DMS79 treated with DMSO at 0.1 percent for 48 hours (cell line): ENCODE results near the gene WEE2.

Experiments used
- DNase-seq: peaks from one replicate; lab custom pipeline; 2025; lab: John Stamatoyannopoulos, UW

Gene WEE2

DNA sequence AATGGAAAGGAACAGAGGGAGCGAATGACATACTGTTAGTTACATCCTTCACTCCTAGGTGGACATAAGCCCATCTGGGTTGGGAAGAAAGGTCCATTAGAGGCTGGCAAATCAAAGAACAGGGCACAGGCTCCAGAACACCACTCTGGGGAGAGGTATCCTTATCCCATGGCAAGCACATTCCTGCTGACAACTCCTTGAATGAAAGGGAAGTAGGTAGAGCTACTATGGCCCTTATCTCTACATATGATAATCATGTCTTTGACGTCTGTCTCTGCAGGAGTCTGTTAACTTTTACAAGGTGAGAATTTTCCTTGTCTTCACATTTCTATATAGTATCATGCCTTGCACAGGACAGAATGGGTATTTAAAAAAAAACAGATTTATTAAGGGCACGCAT, 16.6 kb upstream of the WEE2 start:
- no peak for DNase-seq

DNA sequence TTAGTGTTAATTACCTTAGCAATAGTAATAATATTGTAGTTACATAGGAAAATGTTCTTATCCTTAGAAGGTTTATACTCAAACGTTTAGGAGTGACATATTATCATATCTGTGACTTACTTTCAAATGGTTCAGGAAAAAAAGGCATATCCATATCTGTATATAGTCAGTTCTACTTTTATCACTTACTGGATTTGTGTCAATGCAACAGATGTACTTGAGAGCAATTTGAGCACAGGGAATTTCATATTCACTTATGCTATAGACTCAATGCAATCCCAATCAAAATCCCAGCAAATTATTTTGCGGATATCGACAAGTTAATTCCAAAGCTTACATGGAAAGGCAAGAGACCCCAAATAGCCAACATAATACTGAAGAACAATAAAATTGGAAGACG, 16.2 kb upstream of the WEE2 start:
- DNase-seq = no peak

DNA sequence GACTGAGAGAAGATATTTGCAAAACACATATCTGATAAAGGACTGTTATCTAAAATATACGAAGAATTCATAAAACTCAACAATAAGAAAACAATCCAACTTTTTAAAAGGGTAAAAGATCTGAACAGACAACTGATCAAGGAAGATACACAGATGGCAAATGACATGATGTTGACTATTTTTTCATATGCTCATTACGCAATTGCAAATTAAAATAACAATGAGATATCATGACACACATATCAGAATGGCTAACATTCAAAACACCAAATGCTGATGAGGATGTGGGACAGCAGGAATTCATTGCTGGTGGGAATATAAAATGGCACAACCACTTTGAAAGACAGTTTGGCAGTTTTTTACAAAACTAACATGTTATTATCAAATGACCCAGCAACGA, 15.1 kb upstream of the WEE2 start:
- DNase-seq = no peak

DNA sequence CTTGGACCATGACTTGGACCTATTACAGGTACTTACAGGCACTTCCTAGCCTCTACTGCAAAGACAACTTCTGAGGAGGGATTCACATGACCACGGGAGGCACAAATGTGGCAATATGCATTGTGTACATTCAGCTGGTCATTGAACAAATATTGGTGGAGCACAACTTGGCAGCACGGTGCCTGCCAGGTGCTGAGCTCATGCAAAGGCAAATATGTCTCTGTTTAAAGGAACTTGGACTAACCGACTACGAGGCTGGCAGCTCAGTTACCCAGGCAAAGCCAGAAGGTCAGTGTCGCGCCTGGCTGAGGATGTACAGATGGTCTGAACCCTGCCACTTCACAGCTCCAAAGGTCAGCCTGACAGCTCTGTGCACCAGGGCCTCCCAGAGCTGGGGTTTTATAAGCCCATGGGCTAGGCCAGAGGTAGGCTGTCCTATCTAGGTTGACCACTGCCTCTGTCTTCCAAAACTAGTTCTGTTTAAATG, 12.3 kb upstream of the WEE2 start:
- DNase-seq = no peak

DNA sequence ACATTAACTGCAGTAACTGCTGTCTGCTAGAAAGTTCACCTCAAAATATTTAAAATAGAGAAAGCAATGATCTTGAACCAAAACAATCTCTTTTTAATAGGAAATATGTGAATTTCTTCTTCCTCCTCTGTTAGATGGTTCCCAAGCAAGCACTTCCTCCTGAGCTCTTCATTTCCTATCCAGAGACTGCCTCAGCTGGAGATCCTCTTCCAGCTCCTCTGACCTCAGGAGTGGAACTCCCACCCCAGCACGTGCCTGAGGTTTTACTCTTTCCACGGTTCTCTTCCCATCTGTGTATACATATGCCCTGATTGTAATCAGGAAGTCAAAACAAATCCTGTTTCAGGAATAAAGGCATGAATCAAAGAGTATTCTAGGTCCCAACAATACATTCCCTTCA, 11.8 kb upstream of the WEE2 start:
- no peak for DNase-seq

DNA sequence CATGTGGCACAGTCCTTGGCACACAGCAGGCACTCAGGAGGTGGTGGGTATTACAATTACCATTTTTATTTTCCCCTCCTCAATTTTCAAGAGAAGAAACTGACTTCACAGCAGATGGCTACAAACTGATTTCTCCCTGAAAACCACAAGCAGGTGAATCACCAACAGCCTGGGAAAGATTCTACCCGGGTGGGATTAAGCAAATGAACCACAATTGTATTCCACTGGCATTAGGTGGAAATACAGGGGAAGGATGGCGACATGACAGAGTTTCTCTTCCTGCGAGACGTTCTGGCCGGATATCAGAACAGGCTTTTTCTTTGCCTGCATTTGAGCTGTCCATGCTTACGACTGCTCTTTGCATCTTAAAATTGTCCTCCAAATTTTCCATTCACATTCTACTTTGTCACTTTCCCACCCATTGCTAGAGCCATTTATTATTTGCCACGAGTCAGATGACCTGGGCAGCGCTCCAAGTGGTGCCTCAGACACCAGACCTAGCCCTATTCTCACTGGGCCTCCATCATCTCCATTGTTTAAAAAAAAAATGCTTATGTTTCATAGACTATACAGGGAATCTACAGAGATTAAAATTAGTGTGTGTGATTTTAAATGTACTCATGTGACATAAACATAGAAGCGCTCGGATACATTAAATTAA, 10.8 kb upstream of the WEE2 start:
- DNase-seq = no peak

DNA sequence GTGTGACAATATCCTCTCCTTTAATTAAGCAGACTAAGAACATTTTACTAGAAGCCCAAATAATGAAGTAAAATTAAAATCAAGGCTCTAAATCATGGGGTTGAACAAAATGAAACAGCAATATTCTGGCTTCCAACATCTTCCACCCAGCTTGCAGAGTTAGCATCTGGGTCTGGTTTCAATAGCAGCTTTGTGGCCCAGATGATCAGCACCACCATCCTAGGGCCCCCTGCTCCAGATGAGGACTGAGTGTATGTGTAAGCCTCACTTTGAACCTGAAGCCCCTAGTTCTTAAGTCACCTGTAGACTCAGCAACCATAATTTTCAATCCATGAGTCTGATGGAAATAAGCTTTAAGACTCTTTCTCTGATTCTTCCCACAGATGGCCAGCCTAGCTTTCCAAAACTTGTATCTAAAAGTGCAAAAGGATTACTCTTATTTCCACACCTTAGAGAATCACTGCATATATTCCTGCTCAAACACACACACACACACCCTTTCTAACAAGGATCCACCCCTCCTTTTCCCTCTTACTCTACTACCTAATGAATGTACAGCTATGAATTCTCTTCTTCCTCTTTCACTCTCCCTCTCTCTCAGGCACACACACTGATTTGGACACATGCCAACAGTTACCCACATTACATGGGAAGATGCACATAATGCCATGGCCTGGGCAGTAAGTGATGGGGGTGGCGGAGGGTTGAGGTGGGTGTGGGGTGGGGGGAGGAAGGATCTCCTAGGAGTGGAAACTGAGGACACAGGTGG, 9.7 kb upstream of the WEE2 start:
- DNase-seq = no peak

DNA sequence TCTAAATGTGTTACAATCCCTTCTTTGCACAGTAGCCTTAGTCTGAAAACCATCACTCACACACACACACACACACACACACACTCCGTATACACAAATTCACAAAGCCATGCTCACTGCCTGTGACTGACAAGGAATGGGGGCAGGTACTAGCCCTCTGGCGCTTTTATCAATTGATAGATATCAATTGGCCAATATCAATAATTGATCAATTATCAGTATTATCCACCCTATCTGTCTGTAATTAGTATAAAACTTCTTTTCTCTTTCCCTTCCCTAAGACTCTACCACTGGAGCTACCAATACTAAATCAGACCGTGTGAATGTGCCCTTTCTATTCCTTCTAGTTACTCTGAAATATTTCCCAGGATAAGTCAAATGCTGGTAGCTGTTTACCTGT, 8.3 kb upstream of the WEE2 start:
- no peak for DNase-seq

DNA sequence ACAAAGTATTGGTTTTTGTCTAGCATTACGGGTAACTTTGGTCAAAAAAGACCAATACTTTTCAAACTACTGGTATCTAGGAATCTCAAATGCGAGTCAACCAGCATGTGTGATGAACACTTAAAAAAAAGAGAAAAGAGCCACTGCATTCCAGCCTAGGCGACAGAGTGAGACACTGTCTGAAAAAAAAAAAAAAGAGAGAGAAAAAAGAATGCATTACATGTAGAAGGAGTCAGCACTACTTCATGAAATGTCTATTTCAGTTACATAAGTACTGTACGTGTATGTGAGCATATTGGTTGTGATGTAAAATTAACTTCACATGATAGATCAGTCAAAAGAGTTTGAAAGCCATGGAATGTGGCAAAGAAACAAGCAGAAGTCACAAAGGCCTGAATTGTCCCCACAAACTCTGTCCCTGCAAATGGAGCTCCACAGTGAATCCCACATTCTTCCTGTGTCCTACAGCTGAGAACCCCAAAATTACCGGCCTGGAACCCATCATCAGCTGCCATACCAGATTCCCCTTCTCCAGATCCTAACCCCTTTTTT, 7.8 kb upstream of the WEE2 start:
- no peak for DNase-seq

DNA sequence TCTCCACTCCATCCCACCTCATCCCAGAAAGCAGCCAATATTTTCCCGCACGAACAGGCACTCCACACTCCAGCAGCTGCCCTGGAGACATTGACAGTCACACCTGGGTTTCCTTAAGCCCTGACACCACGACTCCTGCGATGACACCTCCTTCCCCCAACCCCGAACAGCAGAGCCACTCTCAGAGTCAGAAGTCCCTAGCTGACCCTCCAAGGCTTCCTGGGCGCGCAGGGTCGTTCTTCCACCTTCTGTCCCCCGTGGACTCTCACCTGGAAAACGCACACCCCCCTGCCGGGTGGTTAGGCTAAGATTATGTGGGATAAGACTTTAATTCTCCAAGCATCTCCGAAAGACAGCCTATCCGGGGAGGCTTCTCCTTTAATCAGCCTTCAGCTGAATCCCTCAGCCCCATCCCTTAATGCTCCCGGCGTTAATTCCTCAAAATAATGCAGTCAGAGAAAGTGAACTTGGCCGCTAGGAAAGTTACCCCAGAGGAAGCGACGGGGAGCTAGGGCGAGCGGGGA, 7.2 kb upstream of the WEE2 start:
- DNase-seq = no peak

DNA sequence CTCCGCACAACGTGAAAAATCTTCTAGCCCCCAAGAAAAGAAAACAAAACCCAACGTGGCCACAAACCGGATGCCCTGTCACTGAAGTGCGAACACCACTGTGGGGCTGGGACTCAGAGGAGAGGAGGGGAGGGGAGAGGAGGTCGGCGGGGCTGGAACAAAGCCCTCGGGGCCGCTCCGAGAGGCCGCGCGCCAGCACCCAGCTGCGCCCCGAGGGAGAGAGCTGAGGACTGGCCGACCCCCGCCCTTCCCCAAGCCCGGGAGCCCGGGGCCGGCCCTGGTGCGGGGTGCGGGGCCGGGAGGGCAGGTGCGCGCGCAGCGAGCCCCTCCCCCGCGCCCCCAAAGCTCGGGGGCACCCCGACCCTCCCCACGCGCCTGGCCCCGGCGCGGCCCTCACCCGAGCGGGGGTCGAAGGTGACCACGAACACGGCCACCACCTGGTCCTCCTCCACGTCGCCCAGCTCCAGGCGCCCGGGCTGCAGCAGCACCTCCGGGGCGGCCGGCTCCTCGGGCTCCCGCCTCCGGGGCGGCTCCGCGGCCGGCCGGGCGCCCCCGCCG, 6.6 kb upstream of the WEE2 start:
- DNase-seq = peak; percentile 30

DNA sequence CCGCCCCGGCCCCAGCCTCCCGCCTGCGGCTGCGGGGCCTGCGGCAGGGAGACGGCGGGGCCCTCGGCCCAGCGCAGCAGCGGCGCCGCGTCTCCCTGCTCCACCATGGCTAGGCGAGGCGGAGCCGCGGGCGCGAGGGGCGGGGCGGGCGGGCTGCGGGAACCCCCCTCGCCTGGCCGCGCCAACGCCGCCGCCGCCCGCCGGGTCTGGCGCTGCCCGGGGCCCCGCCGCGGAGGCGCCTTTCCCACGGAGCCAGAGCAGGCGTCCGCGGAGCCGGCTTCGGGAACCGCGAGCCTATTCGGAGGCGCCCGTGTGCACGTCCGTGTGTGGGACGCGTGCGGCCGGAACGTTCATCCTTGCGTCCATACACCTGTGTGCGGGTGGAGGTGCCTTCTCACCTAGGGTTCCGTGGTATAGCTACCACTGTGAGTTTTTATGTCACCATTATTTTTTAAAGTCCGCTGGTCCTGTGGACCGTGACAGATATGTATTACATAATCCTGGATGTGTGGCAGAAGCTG, 6.0 kb upstream of the WEE2 start, which contains the start of gene DENND11:
TSS of gene DENND11 (minus strand) at position 120 of the 521 bp plus-strand sequence. CDS start at position 107, 13 bp downstream.
- DNase-seq = no peak

DNA sequence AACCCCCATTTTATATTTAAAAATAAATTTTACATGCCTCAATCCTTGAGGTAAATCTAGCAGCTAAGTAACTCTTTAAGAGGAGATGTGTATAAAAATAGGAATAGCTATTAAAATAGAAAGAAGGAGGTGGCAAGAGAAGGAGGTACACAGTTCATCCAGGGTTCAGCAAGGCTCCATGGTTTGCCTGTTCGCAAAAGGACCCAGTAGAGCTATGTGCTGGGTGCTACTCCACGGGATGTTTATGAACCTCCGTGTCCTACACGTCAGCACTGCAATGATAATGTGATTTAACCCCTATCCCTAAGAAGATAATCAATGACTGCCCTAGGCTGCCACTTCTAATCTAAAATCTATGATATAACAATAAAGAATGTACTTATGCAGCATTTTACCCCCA, 5.3 kb upstream of the WEE2 start:
- no peak for DNase-seq

DNA sequence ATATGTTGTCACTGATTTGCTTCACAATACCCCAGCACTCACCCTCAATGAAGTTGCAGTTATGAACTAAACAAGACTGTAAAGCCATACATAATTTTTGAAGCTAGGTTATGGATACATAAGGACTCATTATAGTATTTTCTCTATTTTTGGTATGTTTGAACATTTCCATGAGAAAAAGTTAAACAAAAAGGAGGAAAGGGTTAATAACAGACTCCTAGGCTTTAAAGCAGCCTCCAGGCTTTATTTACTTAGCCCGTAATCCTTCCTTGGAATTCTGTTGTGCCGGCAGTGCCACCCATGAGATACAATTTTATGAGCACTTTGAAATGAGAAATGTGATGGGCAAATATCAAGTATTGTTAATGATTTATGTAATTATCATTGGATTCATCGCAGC, 4.0 kb upstream of the WEE2 start:
- no peak for DNase-seq

DNA sequence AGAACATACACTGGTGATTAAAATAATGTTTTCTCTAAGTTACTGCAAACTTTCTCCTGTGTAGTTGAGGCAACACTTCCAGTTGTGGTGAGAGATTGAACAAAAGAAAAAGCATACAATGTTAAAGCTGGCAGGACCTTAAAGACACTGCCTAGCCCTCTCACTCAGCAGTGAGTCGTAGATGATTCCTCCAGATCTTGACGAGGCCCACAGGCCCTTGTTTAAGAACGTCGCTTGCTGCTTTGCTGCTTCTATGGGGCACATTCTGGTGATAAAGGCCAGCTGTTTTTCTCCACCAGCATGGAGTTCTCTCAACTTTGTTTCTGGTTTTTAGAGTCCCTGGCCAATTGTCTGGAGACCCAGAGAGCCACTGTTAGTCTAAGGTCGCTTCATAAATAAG, 3.4 kb upstream of the WEE2 start:
- no peak for DNase-seq

DNA sequence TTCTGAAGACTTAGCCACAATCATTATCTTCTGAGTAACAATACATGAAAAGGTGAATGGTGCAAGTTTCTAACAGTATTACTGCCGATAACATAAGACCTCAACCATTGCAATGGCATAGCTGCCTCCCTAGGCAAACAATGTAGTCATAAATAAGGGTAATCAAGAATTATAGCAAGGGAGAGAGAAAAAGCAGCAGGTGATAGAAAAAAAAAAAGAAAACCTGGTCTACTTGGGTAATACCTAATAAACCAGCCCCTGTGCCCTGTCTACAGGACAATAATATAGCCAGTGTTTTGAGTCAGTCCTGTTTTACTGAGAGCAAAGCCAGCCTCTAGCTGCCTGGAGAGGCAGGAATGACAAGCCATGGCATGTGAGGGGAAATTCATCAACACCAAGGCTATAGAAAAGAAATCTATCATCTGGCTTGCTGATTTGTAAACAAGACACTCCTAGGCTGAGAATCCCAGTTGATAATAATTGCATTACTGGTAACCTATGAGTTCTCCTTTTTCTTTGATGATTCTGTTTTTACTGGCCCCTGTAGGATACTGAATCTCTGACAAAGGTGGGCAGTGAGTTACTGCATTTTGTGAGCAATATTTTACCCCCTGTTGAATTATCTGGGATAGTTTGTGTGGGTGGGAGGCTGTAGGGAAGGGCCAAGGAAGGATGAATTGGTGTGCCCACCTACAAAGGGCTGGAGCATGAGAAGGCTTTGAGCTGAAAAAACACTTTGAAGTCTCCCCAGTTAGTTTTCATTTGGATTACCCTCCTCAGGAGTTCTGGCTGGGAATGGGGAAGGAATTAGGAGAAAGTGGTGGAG, 1.7 kb upstream of the WEE2 start:
- no peak for DNase-seq

DNA sequence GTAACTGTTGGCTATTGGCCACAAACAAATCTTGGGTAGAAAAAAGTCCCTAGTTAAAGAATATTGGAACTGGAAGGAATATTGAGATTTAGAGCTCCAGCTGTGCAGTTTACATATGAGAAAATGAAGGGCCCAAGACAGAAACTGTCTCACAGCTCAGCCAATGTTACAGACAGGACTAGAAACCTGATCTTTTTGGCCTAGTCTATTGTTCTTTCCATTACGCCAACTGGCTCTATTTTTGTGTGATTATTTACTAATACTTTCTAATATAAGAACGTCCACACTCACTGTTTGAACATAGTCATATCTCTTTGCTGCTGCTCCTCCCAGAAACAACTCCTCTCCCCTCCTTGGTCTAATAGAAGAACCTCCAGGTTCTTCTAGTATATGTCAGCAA, 1.2 kb downstream of the WEE2 start:
- DNase-seq = no peak

DNA sequence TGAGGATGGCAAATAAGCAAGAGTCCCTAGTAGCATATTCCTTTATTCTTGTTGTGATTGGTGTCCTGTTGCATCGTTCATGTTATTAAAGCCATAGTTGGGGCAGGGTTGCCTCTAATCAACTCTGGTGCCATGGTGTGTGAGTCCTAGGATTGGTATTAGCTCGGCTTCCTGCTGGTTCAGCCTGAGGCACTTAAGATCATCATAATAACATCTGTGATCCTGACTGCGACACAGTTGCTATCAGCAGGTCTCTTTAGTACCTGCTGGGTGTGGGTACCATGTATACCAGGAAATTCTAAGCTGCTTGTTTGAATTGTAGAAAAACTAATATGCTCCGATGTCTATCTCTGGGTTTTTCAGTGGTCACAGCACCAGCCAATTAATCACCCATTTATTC, 1.6 kb downstream of the WEE2 start:
- no peak for DNase-seq

DNA sequence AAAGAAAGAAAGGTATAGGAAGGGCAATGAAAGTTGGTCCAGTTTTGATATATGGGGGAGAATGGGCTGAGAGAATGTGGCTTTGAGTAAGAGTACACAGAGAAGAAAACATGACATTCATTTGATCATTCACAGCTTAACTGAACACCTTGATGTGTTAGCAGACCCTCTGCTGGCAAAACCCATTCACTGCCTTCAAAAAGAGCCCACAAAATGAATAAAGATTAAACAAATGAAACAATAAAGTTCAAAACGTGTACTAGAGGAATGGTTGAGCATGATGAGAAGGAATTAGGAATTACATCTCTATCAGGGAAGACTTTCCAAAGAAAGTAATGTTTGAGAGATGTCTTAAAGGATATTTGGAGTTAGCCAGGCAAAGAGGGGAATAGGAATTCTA, 2.1 kb downstream of the WEE2 start:
- no peak for DNase-seq

DNA sequence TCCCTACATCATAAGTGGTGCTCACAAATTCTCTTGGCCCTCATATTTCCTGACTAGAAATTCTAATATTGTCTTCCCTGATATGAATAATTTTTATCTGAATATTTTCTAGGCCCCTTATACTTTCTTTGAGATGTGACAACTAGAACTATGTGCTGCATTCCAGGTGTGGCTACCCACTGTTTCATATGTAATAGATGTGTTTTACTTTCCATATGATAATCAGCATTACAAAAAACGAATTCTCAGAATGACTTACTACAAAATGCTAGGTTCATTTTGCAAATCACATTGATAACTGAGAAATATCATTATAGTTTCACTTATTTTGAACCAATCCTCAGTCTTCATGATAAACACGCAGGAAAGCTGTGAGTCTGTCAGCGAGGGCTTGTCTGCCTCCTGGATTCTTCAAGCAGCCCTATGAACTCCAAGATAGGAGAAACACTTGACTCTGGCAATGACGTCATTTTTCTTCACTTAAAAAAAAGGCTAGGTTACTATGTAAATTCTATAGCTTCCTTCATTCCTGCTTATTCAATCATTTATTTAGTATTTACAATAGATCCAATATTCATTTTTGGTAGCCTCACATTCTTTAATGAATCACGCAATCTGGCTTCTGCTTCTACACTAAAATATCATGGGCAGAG, 4.6 kb downstream of the WEE2 start:
- no peak for DNase-seq

DNA sequence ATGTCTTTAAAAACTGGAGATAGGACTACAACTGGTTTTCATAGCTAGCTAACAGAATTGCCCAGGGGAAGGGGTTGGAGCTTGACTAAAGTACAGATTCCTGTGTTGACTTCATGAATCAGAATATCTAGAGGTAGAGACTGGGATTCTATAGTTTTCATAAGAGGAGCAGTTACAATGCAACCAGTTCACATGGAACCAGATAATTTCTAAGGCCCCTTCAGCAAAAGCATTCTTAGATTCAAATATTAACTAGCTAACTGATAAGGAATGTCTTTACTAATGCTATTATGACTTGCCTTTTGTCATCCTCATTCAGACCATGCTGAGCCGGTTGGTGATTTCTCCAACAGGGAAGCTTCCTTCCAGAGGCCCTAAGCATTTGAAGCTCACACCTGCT, 5.7 kb downstream of the WEE2 start:
- no peak for DNase-seq
